Panc1 (cell line): ENCODE results near the gene SMYD2. TPM values are rescaled to one million over a fixed set of nuclear protein-coding genes. Genes with fewer than 3 reads are reported as not detected.

Experiments used
- ATAC-seq: fragments of 200-7000 bp; cut with Tn5 transposase; 2 replicates; pipeline ENCODE4 v1.9.1; 2020; ENCODE audit warnings: mild to moderate bottlenecking, moderate library complexity
- BruUV-seq: library from RNA; stranded (reverse); fragments of 400-500 nt; replicated peaks from 2 replicates; lab custom pipeline; 2021; lab: Mats Ljungman, UMichigan
- CTCF ChIA-PET: fragments of 300-600 bp; sonication (Branson Sonifier 250); formaldehyde crosslinking; loops from one replicate; lab custom pipeline; 2022; ENCODE audit warnings: antibody characterized with exemption; lab: Charles Lee
- POLR2A ChIA-PET: fragments of 300-600 bp; sonication (Branson Sonifier 250); formaldehyde crosslinking; loops from one replicate; lab custom pipeline; 2022; ENCODE audit warnings: antibody characterized with exemption; lab: Charles Lee
- DNase-seq: peaks from one replicate; pipeline ENCODE4 v3.0.0-alpha.2; 2010; ENCODE audit warnings: low read depth, low spot score
- H3K27ac ChIP-seq: 2 replicates; pipeline ENCODE4 v1.5.1; 2011; ENCODE audit warnings: mild to moderate bottlenecking, low read length, inconsistent platforms
- H3K27me3 ChIP-seq: fragments of 200-500 bp; sonication (Bioruptor generic); 2 replicates; pipeline ENCODE4 v1.6.0; 2014; ENCODE audit warnings: low read length, inconsistent platforms; ENCODE audit not compliant: control insufficient read depth, insufficient read depth
- H3K36me3 ChIP-seq: fragments of 200-500 bp; sonication (Bioruptor generic); 2 replicates; pipeline ENCODE4 v1.5.1; 2014; ENCODE audit warnings: inconsistent platforms, mild to moderate bottlenecking, low read length, moderate library complexity; ENCODE audit not compliant: control insufficient read depth, insufficient read depth
- H3K4me1 ChIP-seq: 2 replicates; pipeline ENCODE4 v1.5.1; 2011; ENCODE audit warnings: inconsistent platforms, mild to moderate bottlenecking, low read length, moderate library complexity; ENCODE audit not compliant: control insufficient read depth, insufficient read depth
- H3K4me3 ChIP-seq, 2 experiments: 2 replicates each; pipeline ENCODE4 v1.5.1; 2011 to 2012; ENCODE audit warnings: low read depth in 2 of 2, low read length in 2 of 2, mild to moderate bottlenecking in 2 of 2, inconsistent platforms in 1 of 2, moderate library complexity in 1 of 2
- H3K9me3 ChIP-seq: fragments of 200-500 bp; sonication (Bioruptor generic); 2 replicates; pipeline ENCODE4 v1.5.1; 2014; ENCODE audit warnings: low read depth, mild to moderate bottlenecking, inconsistent platforms, low read length, moderate library complexity; ENCODE audit not compliant: control insufficient read depth, insufficient read depth
- CTCF ChIP-seq: fragments of 450-650 bp; IDR thresholded peaks from 2 replicates; pipeline ENCODE4 v1.5.1; 2017; ENCODE audit warnings: mild to moderate bottlenecking
- POLR2AphosphoS5 ChIP-seq: IDR thresholded peaks from 2 replicates; pipeline ENCODE4 v1.6.1; 2012; ENCODE audit warnings: mild to moderate bottlenecking, low read depth, low read length, moderate library complexity
- REST ChIP-seq, 2 experiments: IDR thresholded peaks; 2 replicates each; pipeline ENCODE4 v1.6.1; 2011 to 2012; ENCODE audit warnings: low read depth in 2 of 2, control low read depth in 1 of 2, low read length in 1 of 2, mild to moderate bottlenecking in 1 of 2, moderate library complexity in 1 of 2; ENCODE audit not compliant: insufficient read depth in 1 of 2
- SIN3A ChIP-seq: IDR thresholded peaks from 2 replicates; pipeline ENCODE4 v1.6.1; 2012; ENCODE audit warnings: low read depth, mild to moderate bottlenecking, low read length, moderate library complexity, borderline replicate concordance; ENCODE audit not compliant: insufficient read depth
- TCF7L2 ChIP-seq: IDR thresholded peaks from 2 replicates; pipeline ENCODE4 v1.6.1; 2011; ENCODE audit warnings: mild to moderate bottlenecking, low read depth, low read length, inconsistent platforms
- in situ Hi-C: cut with HindIII; loops from 2 replicates; pipeline ENCODE4 v1.10.0; 2016; ENCODE audit warnings: low sequenced_read_pairs, low pct_unique_long_range_greater_than_20kb
- intact Hi-C: fragments of 100-400 bp; cut with micrococcal nuclease; formaldehyde crosslinking; loops from one replicate; pipeline ENCODE4 v1.10.0; 2022; ENCODE audit not compliant: unreplicated experiment
- total RNA-seq: library from RNA; stranded (reverse); gene quantifications from one replicate; pipeline ENCODE4 v1.2.1, GENCODE V29; 2021; ENCODE audit not compliant: unreplicated experiment

The SMYD2 gene
- total RNA-seq, 1 experiment from 2014 or later, result 31.0 TPM

GRCh38 chr1:214352838-214353237 lies 71.9 kb downstream of the SMYD2 start:
- BruUV-seq, result no TSS peak
- Histone ChIP-seq H3K4me1 (no peaks in the 10 kb centered on the region; the same call in 1 of the 2 replicates), H3K27me3 (no peaks in the 10 kb centered on the region), H3K4me3 (no peak overlapping the region), H3K36me3 (peaks cover 41% of the 10 kb centered on the region), H3K27ac (no peak overlapping the region), H3K9me3 (no peaks in the 10 kb centered on the region)
- in situ Hi-C loops (no loop called here), intact Hi-C loops (no loop called here)
- ChIA-PET POLR2A (no interaction called here), CTCF (no interaction called here)
- ATAC-seq (no peak), DNase-seq (no peak)
- no peak for TF ChIP-seq REST (IDR thresholded peaks at IDR 0.05; ENCODE audit: insufficient read depth in 1 of 2, low read depth in 2 of 2, low read length in 1 of 2)
- no peak for TF ChIP-seq POLR2AphosphoS5
- no peak for TF ChIP-seq SIN3A
- TF ChIP-seq TCF7L2, result no peak

GRCh38 chr1:214354440-214355148 lies 73.6 kb downstream of the SMYD2 start:
- BruUV-seq, result TSS peak; percentile 28
- peaks cover 29% of the 10 kb centered on the region for H3K36me3 ChIP-seq
- ChIA-PET CTCF (no interaction called here), POLR2A (no interaction called here)
- no peak for ATAC-seq
- intact Hi-C loops (no loop called here), in situ Hi-C loops (no loop called here)
- no peaks in the 10 kb centered on the region; the same call in 1 of the 2 replicates for H3K4me1 ChIP-seq
- DNase-seq, result no peak
- H3K9me3 ChIP-seq, result no peaks in the 10 kb centered on the region
- TF ChIP-seq REST (IDR thresholded peaks at IDR 0.05; ENCODE audit: insufficient read depth in 1 of 2, low read depth in 2 of 2, low read length in 1 of 2) (no peak), TCF7L2 (no peak), POLR2AphosphoS5 (no peak), SIN3A (no peak), CTCF (no peak)
- no peak overlapping the region for H3K4me3 ChIP-seq
- H3K27ac ChIP-seq, result no peak overlapping the region
- H3K27me3 ChIP-seq, result no peaks in the 10 kb centered on the region
